Chondrocyte (in vitro differentiated cells): ENCODE data around the gene OLFM4. TPM values are rescaled to one million over a fixed set of nuclear protein-coding genes. Genes with fewer than 3 reads are reported as not detected.

ENCODE experiments used
- DNase-seq: peaks from one replicate; pipeline ENCODE4 v3.0.0; 2021; ENCODE audit warnings: mixed read lengths, low spot score
- H3K27ac Mint-ChIP-seq: one replicate; pipeline ENCODE4 v1.8.0; 2021; ENCODE audit warnings: mild to moderate bottlenecking, moderate library complexity, mixed read lengths; ENCODE audit not compliant: unreplicated experiment
- H3K27me3 Mint-ChIP-seq: 2 replicates; pipeline ENCODE4 v1.8.0; 2021; ENCODE audit warnings: low read depth, mixed read lengths
- H3K36me3 Mint-ChIP-seq: 2 replicates; pipeline ENCODE4 v1.8.0; 2021; ENCODE audit warnings: low read depth, mixed read lengths
- H3K4me1 Mint-ChIP-seq: 2 replicates; pipeline ENCODE4 v1.8.0; 2021; ENCODE audit warnings: low read depth, mild to moderate bottlenecking, mixed read lengths
- H3K4me3 Mint-ChIP-seq: one replicate; pipeline ENCODE4 v1.8.0; 2021; ENCODE audit warnings: mild to moderate bottlenecking, moderate library complexity, mixed read lengths; ENCODE audit not compliant: unreplicated experiment
- H3K9me3 Mint-ChIP-seq: 2 replicates; pipeline ENCODE4 v1.8.0; 2021; ENCODE audit warnings: low read depth, mixed read lengths
- CTCF ChIP-seq: fragments of 200-600 bp; sonication (generic); IDR thresholded peaks from 2 replicates; pipeline ENCODE4 v1.5.0; 2021; ENCODE audit warnings: antibody characterized with exemption, mild to moderate bottlenecking, moderate library complexity
- total RNA-seq: library from RNA; stranded (reverse); gene quantifications from 3 replicates; pipeline ENCODE4 v1.2.1, GENCODE V29; 2021

OLFM4 gene
- total RNA-seq, 1 donor from 2014 or later: 0.25 TPM

GRCh38 chr13:53090461-53090860 lies 61.8 kb downstream of the OLFM4 start:
- peaks cover 3% of the 10 kb centered on the region for H3K27me3 Mint-ChIP-seq
- H3K4me1 Mint-ChIP-seq: no peaks in the 10 kb centered on the region
- H3K27ac Mint-ChIP-seq: no peak overlapping the region
- peaks cover 10% of the 10 kb centered on the region for H3K9me3 Mint-ChIP-seq
- H3K4me3 Mint-ChIP-seq: no peak overlapping the region
- DNase-seq: no peak
- no peaks in the 10 kb centered on the region for H3K36me3 Mint-ChIP-seq
- no peak for TF ChIP-seq CTCF

GRCh38 chr13:53092931-53093330 lies 64.3 kb downstream of the OLFM4 start:
- peaks cover 3% of the 10 kb centered on the region for H3K27me3 Mint-ChIP-seq
- peaks cover 10% of the 10 kb centered on the region for H3K9me3 Mint-ChIP-seq
- no peak overlapping the region for H3K4me3 Mint-ChIP-seq
- DNase-seq: no peak
- H3K27ac Mint-ChIP-seq: no peak overlapping the region
- no peaks in the 10 kb centered on the region for H3K4me1 Mint-ChIP-seq
- no peak for TF ChIP-seq CTCF
- no peaks in the 10 kb centered on the region for H3K36me3 Mint-ChIP-seq

- DNase-seq: no peak
- H3K36me3 Mint-ChIP-seq: no peaks in the 10 kb centered on the region
- no peaks in the 10 kb centered on the region for H3K4me1 Mint-ChIP-seq
- TF ChIP-seq CTCF: no peak
- H3K27ac Mint-ChIP-seq: no peak overlapping the region
- peaks cover 9% of the 10 kb centered on the region for H3K9me3 Mint-ChIP-seq
- no peak overlapping the region for H3K4me3 Mint-ChIP-seq
- H3K27me3 Mint-ChIP-seq: no peaks in the 10 kb centered on the region
These were observed 69.8 kb downstream of the OLFM4 start for GRCh38 chr13:53098455-53098854.

- DNase-seq: no peak
- H3K4me3 Mint-ChIP-seq: no peak overlapping the region
- TF ChIP-seq CTCF: no peak
- H3K27me3 Mint-ChIP-seq: no peaks in the 10 kb centered on the region
- H3K4me1 Mint-ChIP-seq: no peaks in the 10 kb centered on the region
- peaks cover 9% of the 10 kb centered on the region for H3K9me3 Mint-ChIP-seq
- no peaks in the 10 kb centered on the region for H3K36me3 Mint-ChIP-seq
- H3K27ac Mint-ChIP-seq: no peak overlapping the region
These were observed 71.9 kb downstream of the OLFM4 start for GRCh38 chr13:53100394-53101063.

Other genes starting within 250 kb of the OLFM4 start
- gene PCDH8, start 180.2 kb upstream of the OLFM4 start, total RNA-seq: not detected in 3 replicates